NCI-H2227 (cell line): Measurements from ENCODE around the gene PSMC3.

ENCODE experiments used
- DNase-seq: peaks from one replicate; lab custom pipeline; 2025; ENCODE audit not compliant: unreplicated experiment; lab: John Stamatoyannopoulos, UW

Gene PSMC3

GRCh38 chr11:47413908-47414684, 12.1 kb downstream of the PSMC3 start:
- no peak for DNase-seq

- DNase-seq, result no peak
These were observed 12.9 kb downstream of the PSMC3 start for GRCh38 chr11:47413351-47413750.

DNA sequence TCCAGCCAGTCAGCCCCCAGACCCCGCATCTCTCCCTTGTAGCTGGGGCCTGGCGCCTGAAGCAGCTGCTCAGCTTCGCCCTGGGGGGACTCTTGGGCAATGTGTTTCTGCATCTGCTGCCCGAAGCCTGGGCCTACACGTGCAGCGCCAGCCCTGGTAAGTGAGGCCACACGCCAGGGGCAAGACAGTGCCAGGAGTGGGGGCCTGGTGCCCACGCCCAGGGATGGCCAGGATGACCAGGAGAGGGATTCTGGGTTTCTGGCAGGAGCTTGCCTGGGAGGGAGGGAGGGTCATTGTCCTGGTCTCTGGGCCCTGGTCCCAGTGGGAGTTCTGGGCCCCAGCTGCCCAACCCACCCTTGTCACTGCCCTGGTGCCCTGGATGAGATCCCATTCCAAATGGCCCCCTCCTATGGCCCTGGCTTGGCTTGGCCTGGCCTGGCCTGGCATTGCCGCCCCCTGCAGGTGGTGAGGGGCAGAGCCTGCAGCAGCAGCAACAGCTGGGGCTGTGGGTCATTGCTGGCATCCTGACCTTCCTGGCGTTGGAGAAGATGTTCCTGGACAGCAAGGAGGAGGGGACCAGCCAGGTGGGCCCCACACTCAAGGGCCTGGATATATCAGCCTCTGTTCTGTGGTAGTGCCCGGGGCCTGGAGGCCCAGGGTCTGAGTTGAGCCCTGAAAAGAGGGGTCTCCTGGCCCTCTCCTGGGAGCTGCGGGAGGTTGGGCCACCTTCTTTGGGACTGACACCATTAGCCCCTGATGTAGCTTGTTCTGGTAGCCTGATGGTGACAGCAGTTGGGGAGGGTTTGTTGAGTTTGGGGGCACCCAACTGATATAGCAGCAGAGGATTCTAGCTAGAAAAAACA, 14.1 kb downstream of the PSMC3 start:
- DNase-seq, result peak; percentile 61

GRCh38 chr11:47410370-47411264, 15.6 kb downstream of the PSMC3 start:
- no peak for DNase-seq

DNA sequence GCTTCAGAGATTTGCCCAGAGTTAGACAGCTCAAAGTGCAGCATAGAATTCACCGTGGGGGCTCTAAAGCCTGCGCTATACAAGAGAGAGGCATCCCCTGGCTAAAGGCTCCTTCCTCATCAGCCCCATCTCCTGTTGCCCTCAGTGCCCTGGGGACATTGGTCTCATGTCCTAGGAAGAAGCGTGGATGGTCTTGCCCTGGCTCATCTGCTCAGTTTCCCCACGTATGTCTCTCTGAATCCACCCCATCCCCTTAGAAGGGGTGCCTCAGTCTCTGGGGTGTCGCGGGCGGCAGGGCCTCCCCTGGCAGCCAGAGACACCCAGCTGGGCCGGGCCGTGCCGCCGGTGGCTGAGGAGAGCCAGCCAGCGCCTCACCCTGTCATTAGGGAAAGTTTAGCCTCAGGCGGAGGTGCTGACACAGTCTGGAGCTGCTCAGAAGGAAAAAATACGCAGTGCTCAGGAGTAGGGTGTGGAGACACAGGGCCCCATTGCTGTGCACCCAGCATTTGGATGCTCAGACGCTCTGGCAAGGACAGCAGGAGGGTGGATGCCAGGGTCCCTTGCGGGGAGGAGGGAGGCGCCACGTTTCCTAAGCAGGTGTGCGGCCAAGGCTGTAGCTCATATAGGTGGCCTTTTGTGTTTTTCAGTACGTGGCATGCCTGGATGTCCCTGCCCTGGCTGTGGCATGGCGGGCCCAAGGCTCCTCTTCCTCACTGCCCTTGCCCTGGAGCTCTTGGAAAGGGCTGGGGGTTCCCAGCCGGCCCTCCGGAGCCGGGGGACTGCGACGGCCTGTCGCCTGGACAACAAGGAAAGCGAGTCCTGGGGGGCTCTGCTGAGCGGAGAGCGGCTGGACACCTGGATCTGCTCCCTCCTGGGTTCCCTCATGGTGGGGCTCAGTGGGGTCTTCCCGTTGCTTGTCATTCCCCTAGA, 16.5 kb downstream of the PSMC3 start:
- DNase-seq, result peak; percentile 21

DNA sequence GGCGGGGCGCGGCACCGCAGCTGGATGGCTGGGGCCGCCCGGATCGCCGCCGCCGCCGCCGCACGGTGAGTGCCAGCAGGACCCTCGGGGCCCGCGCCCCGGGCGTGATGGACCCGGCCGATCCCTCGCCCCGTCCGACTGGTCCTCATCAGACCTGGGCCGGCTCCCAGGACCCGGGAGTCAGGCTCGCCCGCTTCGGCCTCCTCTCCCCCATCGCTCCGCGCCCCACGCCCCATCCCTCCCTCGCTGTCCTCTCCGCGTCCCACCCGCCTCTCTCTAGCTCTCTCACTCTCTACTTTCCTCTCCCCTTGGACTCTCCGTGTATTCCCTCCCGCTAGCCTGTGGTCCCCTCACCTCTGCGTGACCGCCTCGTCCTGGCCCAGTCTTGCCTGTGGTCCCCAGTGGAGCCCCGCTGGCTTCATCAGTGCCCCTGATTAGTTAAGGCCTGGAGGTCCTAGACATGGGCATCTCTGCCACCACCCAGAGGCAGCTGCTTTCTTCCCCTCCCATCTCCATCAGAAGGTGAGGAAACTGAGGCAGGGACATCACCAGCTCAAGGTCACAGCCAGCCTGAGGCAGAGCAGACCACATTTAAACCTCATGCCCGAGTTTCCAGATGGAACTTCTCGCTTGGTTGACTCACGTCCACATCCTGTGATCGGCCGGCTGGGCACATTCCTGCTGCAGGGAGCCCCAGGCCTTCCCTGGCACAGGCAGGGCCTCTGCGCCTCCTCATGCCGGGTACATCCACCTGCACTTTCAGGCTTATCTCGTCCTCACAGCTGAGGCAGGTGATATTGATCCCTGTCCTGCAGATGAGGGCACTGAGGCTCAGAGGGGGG, 17.4 kb downstream of the PSMC3 start:
- no peak for DNase-seq

GRCh38 chr11:47407746-47408590, 18.3 kb downstream of the PSMC3 start, which contains the start of gene SLC39A13:
SLC39A13 (plus strand) TSS chr11:47408590; CDS start chr11:47410095, 1,505 bp downstream.
- peak; percentile 96 for DNase-seq

DNA sequence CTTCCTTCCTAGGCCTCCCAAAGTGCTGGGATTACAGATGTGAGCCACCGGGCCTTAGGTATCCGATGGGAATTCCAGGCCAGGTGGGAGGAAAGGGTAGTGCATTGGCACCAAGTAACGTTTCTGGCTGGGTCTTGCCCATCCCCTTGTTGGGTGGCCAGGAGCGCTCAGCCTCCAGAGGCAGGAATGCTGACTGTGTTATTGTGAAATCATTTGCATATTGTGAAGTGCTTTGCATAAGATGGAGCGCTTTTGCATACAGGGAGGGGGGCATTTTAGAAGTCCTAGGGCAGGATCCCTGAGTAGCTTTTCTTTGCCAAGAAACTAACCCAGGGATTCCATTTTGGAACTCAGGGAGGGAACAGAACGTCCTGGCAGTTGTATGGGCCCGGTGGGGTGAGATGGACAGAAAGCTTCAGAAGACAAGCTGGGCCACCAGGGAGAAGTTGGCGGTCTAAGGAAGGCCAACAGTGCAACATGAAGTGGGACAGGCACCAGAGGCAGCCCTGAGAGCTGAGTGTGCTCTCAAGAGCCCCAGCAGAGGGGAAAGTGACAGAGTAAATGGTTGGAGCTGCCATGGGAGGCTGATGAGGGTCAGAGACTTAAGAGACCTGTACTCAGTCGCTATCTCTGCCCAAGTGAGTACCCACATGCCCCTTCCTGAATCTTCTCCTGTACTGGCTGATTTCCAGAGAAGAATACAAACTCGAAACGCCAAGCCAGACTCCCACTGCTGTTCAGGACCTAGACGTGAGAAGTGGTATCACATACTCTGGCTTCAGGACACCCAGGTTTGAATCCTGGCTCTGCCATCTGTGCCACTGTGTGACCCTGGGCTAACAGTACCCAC, 19.1 kb downstream of the PSMC3 start:
- no peak for DNase-seq

DNA sequence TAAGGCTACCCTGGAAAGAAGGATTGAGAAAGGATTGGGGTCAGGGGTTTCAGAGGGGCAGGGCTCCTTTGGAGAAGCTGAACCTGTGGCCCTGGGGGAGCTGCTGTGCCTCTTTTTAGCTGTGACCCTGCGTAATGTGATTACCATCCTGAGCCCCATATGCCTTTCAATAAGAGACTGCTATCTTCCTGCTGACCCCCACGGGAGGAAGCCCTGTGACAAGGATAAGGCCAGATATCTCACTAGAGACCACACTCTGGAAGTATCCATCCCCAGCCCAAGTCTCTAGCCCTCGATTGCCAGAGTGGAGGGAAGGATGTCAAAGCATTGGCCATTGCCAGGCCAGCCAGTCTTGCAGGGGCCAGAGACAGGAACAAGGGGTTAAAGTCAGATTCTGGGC, 22.7 kb downstream of the PSMC3 start:
- DNase-seq, result no peak

GRCh38 chr11:47403135-47403534, 23.1 kb downstream of the PSMC3 start:
- no peak for DNase-seq

GRCh38 chr11:47400768-47401279, 25.4 kb downstream of the PSMC3 start:
- no peak for DNase-seq

DNA sequence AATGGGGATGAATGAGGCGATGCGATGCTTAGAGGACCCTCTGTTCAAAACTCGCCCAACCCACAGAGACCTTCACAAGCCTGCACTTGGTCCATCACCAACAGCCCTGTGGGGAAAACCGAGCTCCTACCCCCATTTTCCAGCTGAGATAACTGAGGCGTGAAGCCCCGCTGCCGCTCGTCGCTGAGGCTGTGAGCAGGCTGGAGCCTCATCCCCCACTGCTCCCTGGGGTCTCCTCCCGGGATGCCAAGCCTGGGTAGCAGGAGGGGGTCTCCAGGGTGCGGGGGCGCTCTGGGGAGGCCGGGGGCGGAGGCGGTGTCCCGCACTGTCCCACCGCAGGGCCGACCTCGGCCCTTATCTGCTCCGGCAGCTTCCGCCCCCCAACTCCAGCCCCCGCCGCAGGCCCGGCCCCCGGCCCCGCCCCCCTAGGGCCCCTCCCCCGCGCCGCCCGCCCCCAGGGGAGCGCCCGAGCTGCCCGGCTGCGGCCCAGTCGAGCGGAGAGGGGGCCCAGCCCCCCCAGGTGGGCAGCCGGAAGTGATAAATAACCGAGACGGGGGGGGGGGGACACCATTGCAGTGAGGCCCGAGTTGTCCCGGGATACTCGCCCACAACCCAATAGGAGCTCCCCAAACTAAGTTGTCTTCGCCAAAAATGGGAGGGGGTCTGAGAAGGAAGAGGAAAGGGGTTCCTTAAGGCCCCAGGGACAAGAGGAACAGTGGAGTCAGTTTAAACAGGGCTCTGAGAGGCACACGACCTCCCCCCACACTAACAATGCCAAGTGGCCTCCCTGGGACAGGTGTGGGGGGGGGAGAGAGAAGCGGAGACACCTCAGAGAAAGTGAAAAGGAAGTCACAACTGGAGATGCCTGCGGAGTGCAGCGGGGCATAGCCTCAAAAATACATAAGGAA, 26.1 kb downstream of the PSMC3 start:
- DNase-seq, result no peak

GRCh38 chr11:47398551-47398950, 27.7 kb downstream of the PSMC3 start:
- DNase-seq, result no peak

DNA sequence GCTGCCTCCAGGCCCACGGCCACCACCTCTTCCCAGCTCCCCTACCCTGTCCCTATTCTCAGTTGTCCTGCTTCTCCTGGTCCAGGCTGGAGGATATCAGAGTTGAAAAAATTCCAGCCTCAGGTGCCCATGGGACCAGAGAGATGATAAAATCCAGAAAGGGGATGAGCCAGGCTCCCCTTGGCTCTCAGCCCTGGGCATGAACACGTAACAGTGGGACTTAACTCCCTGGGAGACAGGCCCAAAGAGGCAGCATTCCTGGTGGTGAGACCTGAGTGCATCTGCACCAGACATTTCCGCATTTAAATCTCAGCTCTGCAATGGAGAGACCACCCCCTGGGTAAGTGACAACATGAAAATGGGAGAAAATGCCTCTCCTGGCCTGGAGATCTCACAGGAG, 28.2 kb downstream of the PSMC3 start:
- DNase-seq, result no peak

DNA sequence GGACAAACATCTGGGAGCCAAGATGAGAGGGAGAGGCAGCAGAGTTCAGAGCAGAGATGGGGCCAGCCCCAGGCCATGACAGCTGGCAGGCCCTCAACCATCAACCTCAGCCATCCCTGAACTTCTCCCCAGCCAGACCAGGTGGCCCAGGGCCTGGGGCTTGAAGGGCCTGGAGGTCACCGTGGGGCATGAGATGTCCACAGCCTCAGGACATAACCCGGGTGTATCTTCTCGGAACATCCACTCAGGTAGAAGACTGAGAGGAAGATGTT, 30.3 kb downstream of the PSMC3 start:
- DNase-seq, result no peak
